HepG2 (cell line): ENCODE data around the gene TCEAL9. TPM values are rescaled to one million over a fixed set of nuclear protein-coding genes. Genes with fewer than 3 reads are reported as not detected.

Source experiments
- AGO2 ChIP-seq: fragments of 200-400 bp; formaldehyde crosslinking; optimal IDR thresholded peaks from 2 replicates; pipeline ENCODE3; 2017; ENCODE audit warnings: mild to moderate bottlenecking, low read depth, low read length, moderate library complexity
- ATF7 ChIP-seq, 2 experiments: fragments of 450-650 bp in 1 of 2; sonication (generic) in 1 of 2; formaldehyde crosslinking in 1 of 2; IDR thresholded peaks; 2 replicates each; pipeline versions ENCODE4 v1.4.0 to v1.6.1; 2016 to 2020; ENCODE audit warnings: antibody characterized with exemption in 1 of 2, mild to moderate bottlenecking in 1 of 2, missing genetic modification reagents in 1 of 2
- FOXA3 ChIP-seq: IDR thresholded peaks from 2 replicates; pipeline ENCODE4 v1.6.1; 2016; ENCODE audit warnings: missing genetic modification reagents, missing compliant biosample characterization
- HMG20B ChIP-seq: conservative IDR thresholded peaks from 2 replicates; pipeline ENCODE4 v1.6.1; 2016; ENCODE audit warnings: missing genetic modification reagents, missing compliant biosample characterization
- MZF1 ChIP-seq: sonication (generic); formaldehyde crosslinking; IDR thresholded peaks from 2 replicates; pipeline ENCODE4 v1.8.1; 2023; ENCODE audit warnings: mild to moderate bottlenecking, missing genetic modification reagents, borderline replicate concordance
- PBX3 ChIP-seq: sonication (generic); formaldehyde crosslinking; IDR thresholded peaks from 2 replicates; pipeline ENCODE4 v1.8.1; 2023; ENCODE audit warnings: missing genetic modification reagents, inconsistent platforms, borderline replicate concordance
- PRDM15 ChIP-seq: sonication (generic); formaldehyde crosslinking; IDR thresholded peaks from 2 replicates; pipeline ENCODE4 v1.4.0; 2020; ENCODE audit warnings: missing genetic modification reagents
- RFXAP ChIP-seq: sonication (generic); formaldehyde crosslinking; IDR thresholded peaks from 2 replicates; pipeline ENCODE4 v1.4.0; 2020; ENCODE audit warnings: missing genetic modification reagents, borderline replicate concordance
- SMC3 ChIP-seq: IDR thresholded peaks from 2 replicates; pipeline ENCODE4 v1.6.1; 2011; ENCODE audit warnings: low read length, improper control_type of control experiment
- SOX5 ChIP-seq: IDR thresholded peaks from 2 replicates; pipeline ENCODE4 v1.6.1; 2016; ENCODE audit warnings: borderline replicate concordance
- TEF ChIP-seq: sonication (generic); formaldehyde crosslinking; IDR thresholded peaks from 2 replicates; pipeline ENCODE4 v1.5.0; 2020; ENCODE audit warnings: missing genetic modification reagents
- ZNF121 ChIP-seq: sonication (generic); formaldehyde crosslinking; IDR thresholded peaks from 2 replicates; pipeline ENCODE4 v1.5.0; 2020; ENCODE audit warnings: mild to moderate bottlenecking, missing genetic modification reagents
- ZNF317 ChIP-seq: sonication (generic); formaldehyde crosslinking; IDR thresholded peaks from 2 replicates; pipeline ENCODE4 v1.5.0; 2020; ENCODE audit warnings: mild to moderate bottlenecking, missing genetic modification reagents
- ZNF569 ChIP-seq: sonication (generic); formaldehyde crosslinking; IDR thresholded peaks from 2 replicates; pipeline ENCODE4 v1.5.0; 2020; ENCODE audit warnings: mild to moderate bottlenecking, missing genetic modification reagents, moderate library complexity, borderline replicate concordance
- ZNF629 ChIP-seq: sonication (generic); formaldehyde crosslinking; conservative IDR thresholded peaks from 2 replicates; pipeline ENCODE4 v1.5.0; 2020; ENCODE audit warnings: missing genetic modification reagents
- polyA plus RNA-seq, 8 experiments: library from polyadenylated mRNA; depleted of rRNA in 3 of 8; stranded (reverse) in 7 of 8; unstranded in 1 of 8; fragments of >200 nt; fragmentation: Illumina TruSeq in 4 of 8; extraction: Trizol in 4 of 8; gene quantifications; 2 replicates each; pipeline versions ENCODE4 v1.2.1 to v1.2.3, GENCODE V29; 2011 to 2016; ENCODE audit warnings: low read depth in 4 of 8, missing spikeins in 1 of 8, mixed read lengths in 1 of 8; ENCODE audit not compliant: insufficient read depth in 1 of 8
- total RNA-seq, 5 experiments: library from RNA; depleted of rRNA; stranded (reverse); fragments of >200 nt; fragmentation: Illumina TruSeq; extraction: Trizol; gene quantifications; 2 replicates each; pipeline ENCODE4 v1.2.3, GENCODE V29; 2016; ENCODE audit warnings: low read depth in 1 of 5
- TF ChIP-seq, protein P1 (sequence below): sonication (generic); formaldehyde crosslinking; conservative IDR thresholded peaks from 2 replicates; pipeline ENCODE4 v1.8.0; 2022; ENCODE audit warnings: mild to moderate bottlenecking, moderate library complexity, missing genetic modification reagents
- TF ChIP-seq, protein P2 (sequence below): sonication (generic); formaldehyde crosslinking; IDR thresholded peaks from 2 replicates; pipeline ENCODE4 v1.8.0; 2023; ENCODE audit warnings: mild to moderate bottlenecking, missing genetic modification reagents
- TF ChIP-seq, protein P3 (sequence below): sonication (generic); formaldehyde crosslinking; IDR thresholded peaks from 2 replicates; pipeline ENCODE4 v1.5.1; 2020; ENCODE audit warnings: missing genetic modification reagents, mild to moderate bottlenecking, borderline replicate concordance

Gene TCEAL9
- total and polyA plus RNA-seq, 2 of the 13 experiments (the other 11 are each of a cell fraction or from before 2014, with no cell fraction given): 15.8 to 45.8 TPM

- TF ChIP-seq, protein P1, sequence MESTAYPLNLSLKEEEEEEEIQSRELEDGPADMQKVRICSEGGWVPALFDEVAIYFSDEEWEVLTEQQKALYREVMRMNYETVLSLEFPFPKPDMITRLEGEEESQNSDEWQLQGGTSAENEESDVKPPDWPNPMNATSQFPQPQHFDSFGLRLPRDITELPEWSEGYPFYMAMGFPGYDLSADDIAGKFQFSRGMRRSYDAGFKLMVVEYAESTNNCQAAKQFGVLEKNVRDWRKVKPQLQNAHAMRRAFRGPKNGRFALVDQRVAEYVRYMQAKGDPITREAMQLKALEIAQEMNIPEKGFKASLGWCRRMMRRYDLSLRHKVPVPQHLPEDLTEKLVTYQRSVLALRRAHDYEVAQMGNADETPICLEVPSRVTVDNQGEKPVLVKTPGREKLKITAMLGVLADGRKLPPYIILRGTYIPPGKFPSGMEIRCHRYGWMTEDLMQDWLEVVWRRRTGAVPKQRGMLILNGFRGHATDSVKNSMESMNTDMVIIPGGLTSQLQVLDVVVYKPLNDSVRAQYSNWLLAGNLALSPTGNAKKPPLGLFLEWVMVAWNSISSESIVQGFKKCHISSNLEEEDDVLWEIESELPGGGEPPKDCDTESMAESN (CRISPR knock-in tag): 0 out of 2 replicates have a peak, but pooled peaks have one; percentile 27
- TF ChIP-seq, protein P2, sequence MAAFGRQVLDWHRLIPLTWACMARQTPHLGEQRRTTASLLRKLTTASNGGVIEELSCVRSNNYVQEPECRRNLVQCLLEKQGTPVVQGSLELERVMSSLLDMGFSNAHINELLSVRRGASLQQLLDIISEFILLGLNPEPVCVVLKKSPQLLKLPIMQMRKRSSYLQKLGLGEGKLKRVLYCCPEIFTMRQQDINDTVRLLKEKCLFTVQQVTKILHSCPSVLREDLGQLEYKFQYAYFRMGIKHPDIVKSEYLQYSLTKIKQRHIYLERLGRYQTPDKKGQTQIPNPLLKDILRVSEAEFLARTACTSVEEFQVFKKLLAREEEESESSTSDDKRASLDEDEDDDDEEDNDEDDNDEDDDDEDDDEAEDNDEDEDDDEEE (CRISPR knock-in tag): no peak
- TF ChIP-seq RFXAP (CRISPR knock-in tag) (no peak), SMC3 (no peak), MZF1 (CRISPR knock-in tag) (no peak), TEF (no peak), PBX3 (CRISPR knock-in tag) (no peak), ATF7 (IDR thresholded peaks at IDR 0.05) (no peak), ATF7 (CRISPR knock-in tag; IDR thresholded peaks at IDR 0.05) (no peak), SOX5 (CRISPR knock-in tag) (no peak), ZNF569 (CRISPR knock-in tag) (no peak), ZNF121 (CRISPR knock-in tag) (0 out of 2 replicates have a peak, but pooled peaks have one; percentile 15), ZNF317 (CRISPR knock-in tag) (no peak), AGO2 (no peak), PRDM15 (CRISPR knock-in tag) (no peak), ZNF629 (CRISPR knock-in tag) (no peak), FOXA3 (CRISPR knock-in tag) (no peak), HMG20B (CRISPR knock-in tag) (no peak)
- TF ChIP-seq, protein P3, sequence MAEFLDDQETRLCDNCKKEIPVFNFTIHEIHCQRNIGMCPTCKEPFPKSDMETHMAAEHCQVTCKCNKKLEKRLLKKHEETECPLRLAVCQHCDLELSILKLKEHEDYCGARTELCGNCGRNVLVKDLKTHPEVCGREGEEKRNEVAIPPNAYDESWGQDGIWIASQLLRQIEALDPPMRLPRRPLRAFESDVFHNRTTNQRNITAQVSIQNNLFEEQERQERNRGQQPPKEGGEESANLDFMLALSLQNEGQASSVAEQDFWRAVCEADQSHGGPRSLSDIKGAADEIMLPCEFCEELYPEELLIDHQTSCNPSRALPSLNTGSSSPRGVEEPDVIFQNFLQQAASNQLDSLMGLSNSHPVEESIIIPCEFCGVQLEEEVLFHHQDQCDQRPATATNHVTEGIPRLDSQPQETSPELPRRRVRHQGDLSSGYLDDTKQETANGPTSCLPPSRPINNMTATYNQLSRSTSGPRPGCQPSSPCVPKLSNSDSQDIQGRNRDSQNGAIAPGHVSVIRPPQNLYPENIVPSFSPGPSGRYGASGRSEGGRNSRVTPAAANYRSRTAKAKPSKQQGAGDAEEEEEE (CRISPR knock-in tag): no peak
Observed at GRCh38 chrX:103376118-103376978, 20.0 kb downstream of the TCEAL9 start, which contains the start of gene BEX3 (continued).
